Cerebellar nuclear complex (tissue), 1 donor: ENCODE results near the gene CORO1A.
"Not testable (repeated sequence)": the region's sequence is repeated elsewhere in the genome, so short reads cannot be mapped to it uniquely, and the experiment has no call there.

Source experiments
- DNase-seq, 2 experiments: peaks; one replicate each; lab custom pipeline; 2025; lab: John Stamatoyannopoulos, UW

The CORO1A gene

DNA sequence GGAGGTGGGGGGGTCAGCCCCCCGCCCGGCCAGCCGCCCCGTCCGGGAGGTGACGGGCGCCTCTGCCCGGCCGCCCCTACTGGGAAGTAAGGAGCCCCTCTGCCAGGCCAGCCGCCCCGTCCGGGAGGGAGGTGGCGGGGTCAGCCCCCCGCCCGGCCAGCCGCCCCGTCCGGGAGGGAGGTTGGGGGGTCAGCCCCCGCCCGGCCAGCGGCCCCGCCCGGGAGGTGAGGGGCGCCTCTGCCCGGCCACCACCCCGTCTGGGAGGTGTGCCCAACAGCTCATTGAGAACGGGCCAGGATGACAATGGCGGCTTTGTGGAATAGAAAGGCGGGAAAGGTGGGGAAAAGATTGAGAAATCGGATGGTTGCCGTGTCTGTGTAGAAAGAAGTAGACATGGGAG is 13.3 kb upstream of the CORO1A start:
- not testable (repeated sequence) for DNase-seq

GRCh38 chr16:30173054-30173453 is 10.3 kb upstream of the CORO1A start:
- no peak for DNase-seq

GRCh38 chr16:30176876-30177275 is 6.5 kb upstream of the CORO1A start:
- DNase-seq, result not testable (repeated sequence)

- no peak for DNase-seq
These were observed 4.2 kb upstream of the CORO1A start for GRCh38 chr16:30179195-30179594.

GRCh38 chr16:30179931-30180330 is 3.5 kb upstream of the CORO1A start:
- no peak for DNase-seq

DNA sequence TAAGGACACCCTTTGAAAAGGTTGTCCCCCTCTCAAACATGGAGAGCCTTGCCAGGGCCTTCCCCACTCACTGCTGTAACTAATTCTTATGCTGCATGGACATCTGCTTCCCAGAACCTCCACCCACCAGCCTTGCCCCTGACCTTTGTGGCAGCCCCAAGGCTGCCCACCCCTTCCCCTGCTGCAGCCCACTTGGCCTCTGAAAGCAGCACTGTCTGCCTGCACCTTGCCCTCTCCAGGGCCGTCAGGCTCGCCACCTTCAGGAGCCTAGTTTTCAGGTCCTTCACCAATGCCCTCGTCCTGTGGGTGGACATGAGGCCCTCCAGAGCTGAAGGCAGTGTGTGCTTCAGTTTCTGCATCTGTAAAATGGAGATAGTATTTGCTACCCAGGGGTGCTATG is 2.7 kb upstream of the CORO1A start:
- no peak for DNase-seq

GRCh38 chr16:30184096-30184890 is 891 bp downstream of the CORO1A start:
- no peak for DNase-seq

DNA sequence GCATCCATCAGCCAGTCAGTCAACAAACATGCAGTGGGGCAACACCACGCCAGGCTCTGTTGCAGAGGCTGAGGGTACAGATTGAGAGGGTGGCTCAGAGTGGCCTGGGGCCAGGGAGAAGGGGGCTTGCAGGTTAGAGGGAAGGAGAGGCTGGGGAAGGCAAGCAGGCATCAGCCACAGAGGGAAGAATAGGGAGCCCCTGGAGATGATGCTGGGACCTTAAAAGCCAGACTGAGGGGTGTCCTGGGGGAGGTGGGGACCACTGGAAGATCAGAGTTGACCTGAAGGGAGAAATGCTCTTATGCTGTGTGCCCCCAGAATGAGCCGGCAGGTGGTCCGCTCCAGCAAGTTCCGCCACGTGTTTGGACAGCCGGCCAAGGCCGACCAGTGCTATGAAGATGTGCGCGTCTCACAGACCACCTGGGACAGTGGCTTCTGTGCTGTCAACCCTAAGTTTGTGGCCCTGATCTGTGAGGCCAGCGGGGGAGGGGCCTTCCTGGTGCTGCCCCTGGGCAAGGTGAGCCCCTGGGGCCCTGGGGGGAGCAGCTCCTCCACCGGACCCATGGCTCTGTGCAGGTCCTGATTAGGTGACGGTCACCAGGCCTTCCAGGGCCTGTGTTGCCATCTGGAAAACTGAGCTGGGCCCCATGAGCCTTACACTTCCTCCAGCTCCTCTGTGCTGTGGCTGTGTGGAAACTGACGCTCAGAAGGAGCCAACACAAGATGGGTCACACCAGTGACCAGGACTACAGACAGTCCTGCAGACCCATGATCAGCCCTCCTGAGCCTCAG is 1.7 kb downstream of the CORO1A start:
- DNase-seq, result no peak

- no peak for DNase-seq
These were observed 2.5 kb downstream of the CORO1A start for GRCh38 chr16:30185683-30186421.

GRCh38 chr16:30186444-30186781 is 3.0 kb downstream of the CORO1A start:
- DNase-seq, result no peak

GRCh38 chr16:30186782-30187555 is 3.6 kb downstream of the CORO1A start:
- DNase-seq, result no peak

GRCh38 chr16:30187556-30187865 is 4.1 kb downstream of the CORO1A start:
- DNase-seq, result no peak

GRCh38 chr16:30187971-30188561 is 4.7 kb downstream of the CORO1A start:
- DNase-seq, result no peak

DNA sequence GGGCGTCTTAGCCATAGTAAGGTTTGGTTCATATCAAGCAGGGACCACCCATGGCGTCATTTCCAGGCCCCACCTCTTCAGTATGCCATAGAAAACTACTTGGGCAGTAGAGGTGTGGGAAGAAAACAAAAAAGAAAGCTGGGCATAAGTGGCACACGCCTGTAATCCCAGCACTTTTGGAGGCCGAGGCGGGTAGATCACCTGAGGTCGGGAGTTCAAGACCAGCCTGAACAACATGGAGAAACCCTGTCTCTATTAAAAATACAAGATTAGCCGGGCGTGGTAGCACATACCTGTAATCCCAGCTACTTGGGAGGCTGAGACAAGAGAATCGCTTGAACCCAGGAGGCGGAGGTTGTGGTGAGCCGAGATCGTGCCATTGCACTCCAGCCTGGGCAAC is 7.8 kb downstream of the CORO1A start:
- DNase-seq, result not testable (repeated sequence)

DNA sequence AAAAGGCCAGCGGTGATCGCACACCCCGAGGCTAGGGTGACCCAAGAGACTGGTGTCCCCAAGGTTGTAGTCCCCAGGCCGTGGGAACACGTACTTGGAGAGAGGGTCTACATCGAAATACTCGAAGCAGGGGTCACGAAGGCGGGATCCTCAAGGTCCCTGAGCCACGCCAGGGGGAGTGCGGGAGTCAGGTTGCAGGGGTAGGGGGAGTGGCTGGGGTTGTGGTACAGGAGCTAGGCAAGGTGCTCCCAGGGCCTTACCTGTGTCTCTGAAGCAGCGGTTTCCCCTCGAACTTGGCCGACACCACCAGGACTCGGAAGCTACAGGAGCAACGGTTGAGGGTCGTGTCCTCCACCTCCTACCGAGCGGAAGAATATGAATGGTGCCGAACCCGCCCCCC is 9.7 kb downstream of the CORO1A start:
- DNase-seq, result not testable (repeated sequence)

- DNase-seq, result not testable (repeated sequence)
These were observed 10.2 kb downstream of the CORO1A start, which contains the start of the genes BOLA2B and SLX1A for GRCh38 chr16:30193615-30194014. Gene BOLA2B (minus strand): TSS chr16:30193666. CDS start chr16:30193595, 71 bp downstream. Gene SLX1A (plus strand): TSS chr16:30193875. CDS start chr16:30194085, 210 bp downstream.

DNA sequence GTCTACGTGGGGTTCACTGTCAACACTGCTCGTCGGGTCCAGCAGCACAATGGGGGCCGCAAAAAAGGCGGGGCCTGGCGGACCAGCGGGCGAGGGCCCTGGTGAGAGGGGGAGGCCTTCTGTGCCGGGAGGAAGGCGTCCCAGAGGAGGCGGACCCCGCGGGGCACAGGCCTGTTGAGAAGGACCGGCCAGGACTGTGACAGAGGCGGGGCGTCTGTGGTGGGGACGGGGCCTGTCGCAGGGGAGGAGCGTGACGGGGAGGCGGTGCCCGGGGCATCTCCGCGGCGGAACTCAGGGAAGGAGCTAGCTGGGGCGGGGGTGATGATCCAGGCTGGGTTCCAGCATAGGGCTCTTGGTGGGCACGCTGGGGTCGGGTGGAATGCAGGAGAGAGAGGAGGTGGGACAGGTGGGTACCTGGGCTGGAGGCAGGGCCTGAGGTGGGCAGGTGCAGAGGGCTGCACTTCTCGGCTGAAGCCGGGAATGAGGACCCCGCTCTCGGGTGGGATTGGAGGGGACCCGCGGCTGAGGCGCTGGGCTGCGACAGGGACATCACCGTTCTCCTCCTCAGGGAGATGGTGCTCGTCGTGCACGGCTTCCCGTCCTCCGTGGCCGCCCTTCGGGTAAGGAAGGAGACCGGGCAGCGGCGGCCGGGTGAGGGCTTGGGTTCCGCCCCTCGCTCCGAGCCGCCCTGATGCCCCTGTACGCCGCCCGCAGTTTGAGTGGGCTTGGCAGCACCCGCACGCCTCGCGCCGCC is 10.9 kb downstream of the CORO1A start:
- not testable (repeated sequence) for DNase-seq

- DNase-seq, result not testable (repeated sequence)
These were observed 13.6 kb downstream of the CORO1A start for GRCh38 chr16:30197001-30197400.

DNA sequence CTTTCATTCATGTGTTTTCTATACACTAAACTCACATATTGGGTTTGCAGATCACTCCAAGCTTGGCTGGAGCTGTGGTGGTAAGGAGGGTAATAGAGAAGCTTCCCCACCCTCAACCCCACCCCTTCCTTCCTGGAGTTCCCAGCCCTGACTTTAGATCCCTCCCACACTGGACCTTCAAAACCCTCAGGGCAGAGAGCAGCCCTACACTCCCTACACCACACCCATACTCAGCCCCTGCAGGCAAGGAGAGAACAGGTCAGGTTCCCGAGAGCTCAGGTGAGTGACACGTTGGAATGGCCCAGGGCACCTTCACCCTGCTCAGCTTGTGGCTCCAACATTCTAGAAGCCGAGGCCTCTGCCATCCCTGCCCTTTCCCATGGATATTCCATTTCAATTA is 15.6 kb downstream of the CORO1A start, which contains the start of gene SULT1A3:
Gene SULT1A3, plus strand, starts transcription at position 207 of the 400 bp plus-strand sequence. CDS start 1,474 bp downstream, outside the sequence.
- DNase-seq, result not testable (repeated sequence)

- DNase-seq, result not testable (repeated sequence)
These were observed 16.4 kb downstream of the CORO1A start for GRCh38 chr16:30199608-30200343.
